GM12801 (cell line): Measurements from ENCODE around the gene ATP2A3.

Experiments
- CTCF ChIP-seq: IDR thresholded peaks from one replicate; pipeline ENCODE4 v1.5.1; 2011; ENCODE audit warnings: control low read depth; ENCODE audit not compliant: insufficient read length; ENCODE audit errors: extremely low read depth

ATP2A3 gene

GRCh38 chr17:3907483-3908216, 56.6 kb downstream of the ATP2A3 start:
- TF ChIP-seq CTCF, result no peak

GRCh38 chr17:3906881-3907280, 57.4 kb downstream of the ATP2A3 start:
- no peak for TF ChIP-seq CTCF

GRCh38 chr17:3905017-3905520, 59.2 kb downstream of the ATP2A3 start:
- TF ChIP-seq CTCF, result no peak

- no peak for TF ChIP-seq CTCF
Measured at GRCh38 chr17:3904501-3904900, 59.7 kb downstream of the ATP2A3 start.

- no peak for TF ChIP-seq CTCF
Measured at GRCh38 chr17:3903881-3904290, 60.4 kb downstream of the ATP2A3 start.

- TF ChIP-seq CTCF, result no peak
Measured at GRCh38 chr17:3903051-3903825, 61.0 kb downstream of the ATP2A3 start.

- TF ChIP-seq CTCF, result no peak
Measured at GRCh38 chr17:3900646-3901045, 63.6 kb downstream of the ATP2A3 start.
